Coronary artery (tissue), 2 donors: Measurements from ENCODE around the gene VMP1.
"Not testable (repeated sequence)": the region's sequence is repeated elsewhere in the genome, so short reads cannot be mapped to it uniquely, and the experiment has no call there.

Experiments
- DNase-seq: peaks from one replicate; pipeline ENCODE4 v3.0.0-alpha.2; 2017; ENCODE audit warnings: low spot score
- H3K27ac ChIP-seq, 2 donors: fragments of 200-600 bp; sonication (generic); one replicate each; pipeline ENCODE4 v1.5.1; 2016 to 2019
- H3K4me3 ChIP-seq: fragments of 200-600 bp; sonication (generic); 2 replicates; pipeline ENCODE4 v1.5.1; 2016; ENCODE audit warnings: mild to moderate bottlenecking, moderate library complexity
- CTCF ChIP-seq: fragments of 200-600 bp; sonication (generic); IDR thresholded peaks from one replicate; pipeline ENCODE4 v1.5.1; 2019; ENCODE audit warnings: antibody characterized with exemption

The VMP1 gene

GRCh38 chr17:59828478-59828760, 121.0 kb downstream of the VMP1 start:
- no peak for TF ChIP-seq CTCF
- Histone ChIP-seq H3K27ac (peak overlapping the region; percentile 46 to 86), H3K4me3 (no peak overlapping the region)
- no peak for DNase-seq

- not testable (repeated sequence) for DNase-seq
- H3K4me3 ChIP-seq, result peak overlapping the region; percentile 44
- peak overlapping the region; percentile 46 to 86 for H3K27ac ChIP-seq
These were observed 121.4 kb downstream of the VMP1 start for GRCh38 chr17:59828819-59829216.

- no peak for DNase-seq
- Histone ChIP-seq H3K4me3 (peak overlapping the region; percentile 44), H3K27ac (peak overlapping the region; percentile 46 to 86)
- TF ChIP-seq CTCF, result no peak
These were observed 122.0 kb downstream of the VMP1 start for GRCh38 chr17:59829217-59830006.

- Histone ChIP-seq H3K27ac (peak overlapping the region; percentile 46 to 86), H3K4me3 (peak overlapping the region; percentile 44)
- TF ChIP-seq CTCF, result no peak
- no peak for DNase-seq
These were observed 122.7 kb downstream of the VMP1 start for GRCh38 chr17:59830007-59830630.

- Histone ChIP-seq H3K4me3 (no peak overlapping the region), H3K27ac (peak overlapping the region; percentile 18 to 86)
- DNase-seq, result no peak
- no peak for TF ChIP-seq CTCF
These were observed 123.5 kb downstream of the VMP1 start for GRCh38 chr17:59830846-59831486.

GRCh38 chr17:59832883-59833379, 125.5 kb downstream of the VMP1 start:
- TF ChIP-seq CTCF, result no peak

GRCh38 chr17:59837308-59838051, 130.0 kb downstream of the VMP1 start:
- Histone ChIP-seq H3K27ac (peak overlapping the region; percentile 91 to 95), H3K4me3 (peak overlapping the region; percentile 74)
- TF ChIP-seq CTCF, result no peak
- peak; percentile 83 for DNase-seq

More at GRCh38 chr17:59832883-59833379, 125.5 kb downstream of the VMP1 start:
- no peak overlapping the region for H3K27ac ChIP-seq
- DNase-seq, result no peak
- H3K4me3 ChIP-seq, result no peak overlapping the region
